HG02571 (cell line): Measurements from ENCODE around the gene ACOT7.
"Not testable (repeated sequence)": the region's sequence is repeated elsewhere in the genome, so short reads cannot be mapped to it uniquely, and the experiment has no call there.

Experiments used
- ATAC-seq: cut with Tn5 transposase; IDR thresholded peaks from one replicate; pipeline ENCODE4 v1.9.1; 2021; ENCODE audit warnings: mild to moderate bottlenecking, moderate library complexity; ENCODE audit not compliant: unreplicated experiment

The ACOT7 gene

GRCh38 chr1:6317098-6317760, 76.3 kb downstream of the ACOT7 start:
- no peak for ATAC-seq

- ATAC-seq = no peak
These were observed 77.1 kb downstream of the ACOT7 start for GRCh38 chr1:6316240-6317097.

GRCh38 chr1:6314503-6314902, 79.1 kb downstream of the ACOT7 start:
- no peak for ATAC-seq

GRCh38 chr1:6313393-6314200, 80.0 kb downstream of the ACOT7 start:
- ATAC-seq = no peak

GRCh38 chr1:6310116-6310848, 83.3 kb downstream of the ACOT7 start:
- no peak for ATAC-seq

DNA sequence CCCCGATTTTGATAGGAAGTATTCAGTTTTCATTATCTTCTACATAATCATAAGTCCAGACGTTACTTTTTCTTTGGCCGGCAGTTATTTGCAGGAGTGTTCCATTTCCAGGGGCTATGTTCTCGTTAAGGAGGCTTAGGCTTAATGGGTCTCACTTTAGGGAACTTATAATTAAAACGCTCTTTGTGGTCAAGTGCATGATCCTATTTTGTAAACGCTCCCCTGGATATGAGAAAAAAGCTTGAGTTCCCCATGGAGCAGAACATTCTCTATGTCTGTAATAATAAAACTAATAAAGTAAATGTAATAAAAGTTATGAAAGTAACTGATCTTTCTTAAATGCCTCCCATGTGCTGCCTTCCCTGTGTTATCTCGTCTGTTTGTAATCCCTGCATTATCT, 84.0 kb downstream of the ACOT7 start:
- ATAC-seq = no peak

- ATAC-seq = no peak
These were observed 85.1 kb downstream of the ACOT7 start for GRCh38 chr1:6308449-6308848.

GRCh38 chr1:6307682-6308081, 85.9 kb downstream of the ACOT7 start:
- ATAC-seq = not testable (repeated sequence)

DNA sequence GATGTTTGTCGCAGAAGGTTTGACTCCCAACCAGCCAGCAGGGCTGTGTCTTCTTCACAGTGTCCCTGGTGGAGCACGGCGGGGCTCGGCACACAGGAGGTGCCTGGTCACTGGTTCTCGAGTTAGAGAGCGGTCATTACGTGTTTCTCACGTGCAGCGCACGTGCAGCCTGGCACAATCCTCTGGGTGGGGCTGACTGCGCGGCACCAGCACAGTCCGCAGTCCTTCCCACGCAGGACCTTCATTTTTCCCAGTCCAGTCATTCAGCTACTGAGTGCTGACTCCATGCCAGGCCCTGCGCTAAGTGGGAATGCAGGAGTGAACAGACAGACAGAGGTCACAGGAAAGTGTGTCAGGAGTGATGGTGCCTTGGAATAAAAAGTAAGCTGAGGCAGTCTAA, 86.5 kb downstream of the ACOT7 start:
- ATAC-seq = no peak

DNA sequence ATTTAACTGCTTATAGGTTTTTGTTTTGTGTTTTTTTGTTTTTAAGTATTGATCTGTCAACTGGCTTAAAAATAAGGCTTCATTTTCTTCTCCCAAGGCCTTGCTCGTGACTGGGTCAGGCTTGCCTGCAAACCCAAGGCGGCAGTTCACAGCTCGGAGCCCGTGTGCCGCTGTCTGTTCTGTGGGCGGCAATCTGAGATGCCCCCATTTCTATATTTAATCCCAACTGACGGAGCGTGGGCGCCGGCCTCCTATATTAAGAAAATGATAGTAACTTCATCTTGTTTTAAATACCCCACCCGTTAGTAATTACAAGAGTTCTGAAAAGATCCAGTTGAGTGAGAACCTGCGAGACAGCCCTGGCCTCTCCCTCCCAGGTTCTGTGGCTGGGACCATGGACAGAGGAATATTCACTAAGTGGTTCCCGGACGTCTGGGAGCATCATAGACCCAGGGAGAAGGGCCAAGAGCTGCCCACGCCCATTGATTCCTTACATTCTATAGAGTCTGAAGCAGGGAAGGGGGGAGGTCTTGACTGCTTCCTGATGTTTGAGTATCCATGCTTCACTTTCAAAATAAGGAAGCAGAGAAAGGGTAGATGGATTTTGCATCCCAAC, 90.1 kb downstream of the ACOT7 start:
- ATAC-seq = no peak

DNA sequence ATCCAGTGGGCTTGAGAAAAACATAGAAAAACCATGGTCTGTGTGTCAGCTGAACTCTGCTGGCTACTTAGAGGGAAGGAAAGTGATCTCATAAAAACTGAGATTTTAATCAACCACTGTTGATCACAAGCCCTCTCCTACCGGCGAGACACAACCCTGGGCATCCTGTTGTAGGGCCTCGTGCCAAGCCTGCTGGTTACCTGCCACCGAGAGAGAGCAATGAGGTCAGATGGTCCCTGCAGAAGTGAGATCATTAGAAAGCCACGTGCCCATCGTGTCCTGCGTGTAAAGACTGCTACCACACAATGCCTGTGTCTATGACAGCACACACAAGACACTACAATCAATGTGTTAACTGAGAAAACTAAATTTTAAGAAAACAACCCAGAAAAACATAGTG, 91.0 kb downstream of the ACOT7 start:
- no peak for ATAC-seq

- no peak for ATAC-seq
These were observed 92.0 kb downstream of the ACOT7 start for GRCh38 chr1:6301526-6301925.

DNA sequence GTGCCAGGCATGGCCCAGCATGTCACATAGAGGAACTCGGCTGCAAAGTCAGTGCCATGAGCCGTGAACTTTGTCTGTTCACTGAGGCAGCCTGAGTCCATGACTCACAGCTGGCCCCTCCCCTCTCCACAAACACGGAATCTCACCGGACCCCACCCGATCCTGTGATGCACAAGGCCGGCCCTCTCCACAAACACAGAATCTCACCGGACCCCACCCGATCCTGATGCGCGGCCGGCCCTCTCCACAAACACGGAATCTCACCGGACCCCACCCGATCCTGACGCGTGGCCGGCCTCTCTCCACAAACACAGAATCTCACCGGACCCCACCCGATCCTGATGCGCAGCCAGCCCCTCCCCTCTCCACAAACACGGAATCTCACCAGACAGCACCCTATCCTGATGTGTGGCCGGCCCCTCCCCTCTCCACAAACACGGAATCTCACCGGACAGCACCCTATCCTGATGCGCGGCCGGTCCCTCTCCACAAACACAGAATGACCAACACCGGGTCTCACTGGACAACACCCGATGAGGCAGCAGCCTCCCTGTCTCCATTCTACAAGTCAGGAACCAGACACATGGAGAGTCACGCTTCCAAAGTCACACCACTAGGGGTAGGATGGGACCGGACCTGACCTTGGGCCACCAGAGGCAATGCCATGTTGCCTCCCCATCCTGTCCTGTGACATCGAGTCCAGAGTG, 93.1 kb downstream of the ACOT7 start:
- ATAC-seq = no peak

GRCh38 chr1:6299557-6300165, 93.9 kb downstream of the ACOT7 start:
- ATAC-seq = no peak

DNA sequence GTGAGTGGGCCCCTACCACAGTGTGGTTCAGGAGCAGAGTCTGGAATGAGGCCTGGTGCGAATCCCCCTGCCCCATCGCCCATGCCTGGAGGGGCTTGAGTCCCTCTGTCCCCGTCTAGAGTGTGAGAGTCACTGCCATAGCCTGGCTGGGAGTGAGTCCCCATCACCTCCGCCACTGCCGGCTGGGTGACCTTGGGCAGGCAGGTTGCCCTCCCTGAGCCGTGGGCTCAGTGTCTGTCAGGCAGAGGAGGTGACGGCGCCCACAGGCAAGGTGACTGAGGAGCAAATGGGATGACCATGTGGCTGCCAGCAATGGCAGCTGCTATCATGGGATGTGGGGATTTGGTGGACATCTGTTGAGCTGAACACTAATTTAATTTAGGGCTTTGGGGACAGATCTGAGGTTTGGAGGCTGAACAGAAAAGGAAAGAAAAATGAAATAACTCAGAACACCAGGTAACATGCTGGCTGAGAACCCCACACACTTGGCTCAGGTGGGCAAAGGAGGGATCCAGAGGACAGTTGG, 94.6 kb downstream of the ACOT7 start:
- no peak for ATAC-seq

GRCh38 chr1:6298530-6298929, 95.0 kb downstream of the ACOT7 start:
- no peak for ATAC-seq

- ATAC-seq = no peak
These were observed 97.7 kb downstream of the ACOT7 start for GRCh38 chr1:6295910-6296309.

- ATAC-seq = no peak
These were observed 98.5 kb downstream of the ACOT7 start for GRCh38 chr1:6294890-6295556.
